ENCODE results near the gene PGS1.

The PGS1 gene

DNA sequence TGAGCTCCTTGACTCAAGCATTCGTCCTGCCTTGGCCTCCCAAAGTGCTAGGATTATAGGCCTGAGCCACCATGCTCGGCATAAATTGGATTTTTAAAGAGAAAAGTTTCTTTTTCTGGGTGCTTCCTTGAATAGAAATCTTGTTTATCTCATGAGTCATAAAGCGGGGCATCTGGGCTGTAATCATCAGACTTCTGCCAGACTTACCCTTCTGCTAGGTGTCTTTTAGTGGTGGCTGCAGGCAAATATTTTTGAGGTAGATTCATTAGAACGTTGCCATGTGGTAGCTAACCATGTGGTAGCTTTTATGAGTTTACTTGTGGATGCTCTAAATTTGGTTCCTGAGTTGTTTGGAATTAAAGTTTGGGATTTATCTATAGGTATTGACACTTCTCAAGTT, 13.4 kb downstream of the PGS1 start:
- DNase-seq = no peak

DNA sequence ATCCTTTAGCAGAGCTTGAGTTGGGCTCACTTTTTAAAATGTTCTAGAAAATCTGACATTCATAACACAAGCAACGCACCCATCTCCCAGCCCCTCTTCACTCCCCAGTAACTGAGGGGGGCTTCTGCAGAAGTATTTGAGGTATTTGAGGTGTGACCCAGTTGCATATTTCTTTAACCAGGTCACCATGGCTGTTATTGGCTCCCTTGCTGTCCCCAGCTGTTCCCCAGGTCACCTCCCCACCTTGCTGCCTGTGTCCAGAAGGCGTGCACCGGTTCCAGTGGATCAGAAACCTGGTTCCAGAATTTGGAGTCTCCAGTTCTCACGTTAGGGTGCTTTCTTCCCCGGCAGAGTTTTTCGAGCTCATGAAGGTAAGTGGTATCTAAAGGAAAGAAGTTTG, 13.8 kb downstream of the PGS1 start:
- no peak for DNase-seq

DNA sequence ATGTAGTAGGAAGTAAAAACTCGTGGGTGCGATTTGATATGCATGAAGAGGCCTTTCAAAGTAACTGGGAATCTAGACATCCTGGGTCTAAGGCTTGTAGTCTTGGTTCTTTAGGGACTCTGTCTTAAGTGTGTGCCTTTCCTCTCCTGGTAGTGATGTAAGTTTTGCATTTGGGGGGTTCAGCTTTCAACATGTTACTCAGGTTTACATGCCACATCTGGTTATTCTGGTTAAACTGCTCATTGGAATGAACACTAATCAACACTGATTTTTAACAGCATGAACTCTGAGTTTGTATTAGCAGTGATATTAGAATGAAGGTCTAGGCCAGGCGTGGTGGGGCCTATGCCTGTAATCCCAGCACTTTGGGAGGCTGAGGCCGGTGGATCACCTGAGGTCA, 15.1 kb downstream of the PGS1 start:
- no peak for DNase-seq

DNA sequence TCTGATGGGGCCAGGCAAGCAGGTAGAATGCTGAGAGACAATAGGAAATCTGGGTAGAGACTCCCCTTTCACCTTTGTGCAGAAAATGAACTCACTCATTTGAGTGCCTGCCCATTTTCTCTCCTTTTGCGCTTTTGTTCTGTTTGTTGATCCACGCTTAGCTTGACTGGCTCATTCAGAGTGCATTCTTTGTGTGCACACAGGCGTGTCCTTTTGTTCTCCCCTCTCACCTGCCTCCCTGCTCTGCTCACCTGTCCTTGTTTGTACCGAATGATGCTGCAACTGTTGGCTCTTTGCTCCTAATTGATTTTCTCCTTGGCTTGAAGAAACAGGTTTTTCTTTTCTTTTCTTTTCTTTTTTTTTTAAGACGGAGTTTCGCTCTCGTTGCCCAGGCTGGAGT, 15.8 kb downstream of the PGS1 start:
- no peak for DNase-seq

DNA sequence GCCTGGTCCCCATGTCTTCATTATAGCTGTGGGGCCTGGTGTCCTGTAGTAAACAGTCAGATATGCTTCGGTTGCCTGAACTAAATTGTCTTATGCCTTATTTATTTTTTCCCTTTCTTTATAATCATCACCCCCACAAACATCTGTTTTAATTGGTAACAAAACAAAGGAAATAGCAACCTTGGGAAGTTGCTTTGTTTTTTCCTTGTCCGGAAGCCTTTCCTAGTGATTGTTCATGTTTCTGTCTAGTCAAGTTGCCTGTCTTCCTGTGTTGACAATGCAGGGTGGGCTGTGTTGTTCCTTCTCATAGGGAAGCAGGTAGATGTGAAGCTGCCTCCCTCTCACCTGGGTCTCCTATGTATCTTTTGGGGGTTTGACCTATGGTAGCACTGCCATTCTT, 16.7 kb downstream of the PGS1 start:
- no peak for DNase-seq

DNA sequence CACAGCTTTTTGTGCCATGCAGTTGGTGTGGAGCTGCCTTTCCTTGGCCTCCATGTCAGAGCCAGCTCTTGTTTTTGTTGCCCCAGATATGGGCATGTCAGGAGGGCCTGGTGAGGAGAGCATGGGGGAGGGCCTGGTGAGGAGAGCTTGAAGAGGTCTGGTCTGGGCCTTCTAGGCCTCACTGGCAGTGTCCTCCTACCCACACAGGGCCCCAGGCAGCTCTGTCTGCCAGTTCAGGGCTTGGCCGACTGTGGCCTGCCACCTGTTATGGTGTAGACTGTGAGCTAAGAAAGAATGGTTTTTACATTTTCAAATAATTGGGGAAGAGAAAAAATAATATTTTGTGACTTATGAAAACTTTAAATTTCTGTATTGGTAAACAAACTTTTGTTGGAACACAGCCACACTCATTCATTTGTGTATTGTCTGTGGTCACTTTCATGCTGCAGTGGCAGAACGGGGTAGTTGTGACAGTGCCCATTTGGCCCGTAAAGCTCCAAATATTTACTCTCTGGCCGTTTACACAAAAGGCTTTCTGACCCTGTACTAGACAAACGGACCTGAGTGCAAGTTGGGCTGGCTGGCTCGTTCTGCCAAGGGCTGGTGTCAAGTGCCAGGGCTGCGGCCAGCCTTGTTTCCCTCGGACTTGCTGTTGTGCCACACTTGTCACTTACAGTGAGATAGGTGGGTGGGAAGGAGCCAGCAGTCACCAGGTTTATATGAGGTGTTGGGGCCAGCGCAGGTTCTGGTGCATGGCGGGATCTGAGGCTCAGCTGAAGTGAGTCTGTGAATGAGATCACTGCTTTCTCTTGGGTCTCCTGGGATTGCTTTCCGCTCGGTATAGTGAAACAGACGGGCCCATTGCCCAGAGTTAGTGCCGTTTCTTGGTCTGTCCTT, 18.2 kb downstream of the PGS1 start:
- DNase-seq = no peak

DNA sequence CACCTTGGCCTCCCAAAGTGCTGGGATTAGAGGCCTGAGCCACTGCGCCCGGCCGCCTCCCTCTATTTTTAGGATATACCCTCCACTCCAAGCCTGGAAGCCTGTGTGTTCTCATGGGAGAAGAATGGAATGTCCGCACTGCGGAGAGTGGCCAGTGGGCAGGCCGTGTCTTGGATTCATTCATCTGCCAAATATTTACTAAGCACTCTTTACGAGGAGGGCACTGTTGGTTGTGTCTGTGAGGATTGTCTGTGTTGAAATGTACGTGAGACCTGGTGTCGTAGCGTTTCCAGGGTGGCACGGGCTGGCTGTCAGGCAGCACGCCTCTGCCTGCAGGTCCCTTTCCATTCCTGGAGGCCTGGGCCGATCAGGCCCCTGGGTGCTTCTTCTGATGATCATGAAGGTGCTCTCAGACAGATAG, 19.2 kb downstream of the PGS1 start:
- DNase-seq = no peak

DNA sequence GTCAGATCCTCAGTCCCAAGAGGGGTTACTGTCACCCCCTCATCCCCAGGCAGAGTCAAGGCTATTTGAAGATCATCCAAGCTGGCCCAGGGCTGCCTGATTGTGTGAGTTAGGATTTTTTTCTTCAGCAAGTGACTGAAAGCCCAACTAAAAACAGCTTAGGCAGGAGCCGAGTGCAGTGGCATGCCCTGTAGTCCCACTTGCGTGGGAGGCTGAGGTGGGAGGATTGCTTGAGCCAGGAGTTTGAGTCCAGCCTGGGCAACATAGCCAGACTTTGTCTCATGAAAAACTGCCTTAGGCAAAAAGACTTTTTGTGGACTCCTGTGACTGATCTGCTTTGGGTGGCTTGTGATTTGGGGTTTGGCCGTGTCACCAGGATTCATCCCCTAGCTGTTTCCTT, 19.9 kb downstream of the PGS1 start:
- no peak for DNase-seq

DNA sequence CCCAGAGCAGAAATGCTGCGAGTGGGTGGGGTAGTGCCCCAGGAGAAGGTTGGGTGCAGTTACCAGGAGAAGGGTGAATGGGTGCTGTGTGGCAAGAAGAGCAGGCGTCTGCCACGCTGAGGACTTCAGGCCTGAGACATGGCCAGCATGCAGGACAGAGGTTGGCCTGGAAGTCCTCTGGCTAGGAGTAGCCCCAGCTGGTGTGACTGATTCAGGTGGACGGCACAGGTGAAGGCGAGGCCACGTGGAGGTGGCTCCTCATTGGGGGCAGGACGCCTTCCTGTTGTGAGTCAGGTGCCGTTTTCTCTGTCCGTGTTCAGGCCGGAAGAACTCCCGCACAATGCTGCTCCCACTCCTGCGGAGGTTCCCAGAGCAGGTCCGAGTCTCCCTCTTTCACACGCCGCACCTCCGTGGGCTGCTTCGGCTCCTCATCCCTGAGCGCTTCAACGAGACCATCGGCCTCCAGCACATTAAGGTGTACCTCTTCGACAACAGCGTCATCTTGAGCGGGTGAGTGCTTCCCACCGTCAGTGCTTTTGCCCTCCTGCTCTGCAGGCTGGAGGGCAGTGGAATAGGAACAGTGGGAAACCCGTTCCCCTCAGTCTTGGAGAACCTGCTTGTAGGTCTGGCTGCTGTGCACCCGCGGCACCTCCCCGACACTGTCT, 20.7 kb downstream of the PGS1 start:
- no peak for DNase-seq

DNA sequence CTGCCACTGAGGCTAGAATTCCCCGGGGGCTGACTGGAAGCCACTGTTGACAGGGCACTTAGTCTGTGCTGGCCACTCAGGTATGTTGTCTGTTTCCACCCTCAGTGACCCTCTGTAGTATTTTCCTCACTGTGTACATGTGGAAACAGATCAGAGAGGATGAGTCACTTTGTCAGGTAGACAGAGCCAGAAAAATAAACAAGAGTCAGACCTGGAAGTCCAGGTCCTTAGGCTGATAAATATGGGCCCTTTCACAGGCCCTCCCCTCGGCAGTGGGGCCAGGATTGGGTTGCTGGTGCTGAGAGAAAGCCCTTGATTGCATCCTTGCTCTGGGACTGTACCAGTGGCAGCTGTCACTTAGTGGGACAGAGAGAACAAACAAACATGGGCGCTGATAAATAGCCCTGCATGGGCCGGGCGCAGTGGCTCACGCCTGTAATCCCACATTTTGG, 21.3 kb downstream of the PGS1 start:
- DNase-seq = no peak

DNA sequence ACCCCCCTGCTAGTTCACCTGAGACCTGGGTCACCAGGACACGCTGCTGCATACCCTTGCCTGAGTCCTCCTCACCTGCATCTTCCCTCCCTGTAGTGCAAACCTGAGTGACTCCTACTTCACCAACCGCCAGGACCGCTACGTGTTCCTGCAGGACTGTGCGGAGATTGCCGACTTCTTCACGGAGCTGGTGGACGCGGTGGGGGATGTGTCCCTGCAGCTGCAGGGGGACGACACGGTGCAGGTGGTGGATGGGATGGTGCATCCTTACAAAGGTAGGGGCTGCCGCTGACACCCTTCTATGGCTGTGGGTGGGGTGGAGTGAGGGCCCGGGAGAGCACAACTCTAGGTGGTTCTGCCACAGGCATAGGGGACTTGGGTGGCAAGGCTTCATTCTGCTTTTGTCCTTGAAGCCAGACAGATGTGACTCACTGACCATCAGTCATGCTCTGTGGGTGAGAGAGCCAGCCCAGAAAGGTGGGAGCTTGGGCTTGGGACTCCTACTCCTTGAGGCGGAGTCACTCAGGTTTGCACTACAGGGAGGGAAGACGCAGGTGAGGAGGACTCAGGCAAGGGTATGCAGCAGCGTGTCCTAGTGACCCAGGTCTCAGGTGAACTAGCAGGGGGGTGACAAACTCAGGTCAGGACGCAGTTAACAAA, 22.3 kb downstream of the PGS1 start:
- DNase-seq = no peak

DNA sequence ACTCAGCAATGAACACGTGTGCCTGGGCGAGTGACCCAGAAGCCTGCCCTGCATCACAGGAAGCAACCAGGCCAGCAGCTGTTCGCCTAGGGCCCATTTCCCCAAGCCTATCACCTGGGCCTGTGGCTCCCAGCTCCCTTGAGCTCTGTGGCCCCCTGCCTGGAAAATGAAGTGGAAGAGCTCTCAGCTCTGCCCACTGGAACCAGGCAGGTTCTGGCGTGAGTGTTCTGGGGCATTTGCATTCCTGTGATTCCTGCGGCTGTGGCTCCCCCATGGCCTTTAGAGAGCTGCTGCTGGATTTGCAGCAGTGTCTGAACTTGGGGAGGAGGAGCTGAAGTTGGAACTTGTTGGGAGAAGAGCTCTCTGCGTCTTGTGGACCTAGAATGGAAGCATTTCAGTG, 22.8 kb downstream of the PGS1 start:
- no peak for DNase-seq

DNA sequence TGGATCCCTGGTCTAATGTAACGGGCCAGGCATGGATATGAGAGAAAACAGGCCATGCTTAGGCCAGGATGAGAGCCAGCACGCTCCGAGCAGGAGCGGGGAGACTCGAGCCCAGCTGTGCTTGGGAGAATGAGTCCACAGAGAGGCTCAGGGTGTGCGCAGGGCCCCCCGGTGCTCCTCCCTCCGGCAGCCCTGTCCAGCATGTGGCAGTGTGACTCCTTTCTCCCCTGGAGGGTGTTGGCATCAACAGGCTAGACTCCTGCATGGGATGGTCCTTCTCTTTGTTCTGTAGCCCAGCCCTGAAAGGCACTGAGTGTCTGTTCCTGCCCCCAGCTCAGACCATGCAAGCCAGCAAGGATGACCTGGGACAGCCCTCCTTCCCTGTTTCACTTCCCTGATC, 23.4 kb downstream of the PGS1 start:
- DNase-seq = no peak

DNA sequence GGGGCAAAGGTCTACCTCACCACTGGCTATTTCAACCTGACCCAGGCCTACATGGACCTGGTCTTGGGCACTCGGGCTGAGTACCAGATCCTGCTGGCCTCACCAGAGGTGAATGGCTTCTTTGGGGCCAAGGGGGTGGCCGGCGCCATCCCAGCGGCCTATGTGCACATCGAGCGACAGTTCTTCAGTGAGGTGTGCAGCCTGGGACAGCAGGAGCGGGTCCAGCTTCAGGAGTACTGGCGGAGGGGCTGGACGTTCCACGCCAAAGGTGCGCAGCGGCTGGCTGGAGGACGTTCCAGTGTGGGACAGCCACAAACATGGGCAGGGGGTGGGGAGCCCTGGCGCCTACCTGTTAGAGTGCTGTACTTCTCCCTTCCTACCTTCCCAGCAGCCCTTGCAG, 25.4 kb downstream of the PGS1 start:
- no peak for DNase-seq

DNA sequence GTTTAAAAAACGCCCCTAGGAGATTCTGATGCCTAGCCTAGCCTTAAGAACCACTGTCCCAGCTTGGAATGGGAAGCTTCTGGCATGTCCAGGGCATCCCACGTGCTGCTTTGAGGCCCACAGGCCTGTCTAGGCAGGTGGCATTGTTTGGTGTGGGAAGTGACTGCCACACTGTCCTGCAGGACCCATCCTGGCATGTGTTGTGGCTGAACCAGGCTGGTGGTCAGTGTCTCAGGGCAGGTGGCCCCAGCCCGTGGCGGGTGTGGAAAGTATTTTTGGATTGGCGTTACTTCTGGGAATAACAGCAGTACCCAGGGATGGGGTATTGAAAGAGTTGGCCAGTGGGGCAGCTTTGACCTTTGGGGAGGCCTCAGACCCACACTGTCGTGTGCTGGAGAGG, 27.9 kb downstream of the PGS1 start:
- DNase-seq = no peak

DNA sequence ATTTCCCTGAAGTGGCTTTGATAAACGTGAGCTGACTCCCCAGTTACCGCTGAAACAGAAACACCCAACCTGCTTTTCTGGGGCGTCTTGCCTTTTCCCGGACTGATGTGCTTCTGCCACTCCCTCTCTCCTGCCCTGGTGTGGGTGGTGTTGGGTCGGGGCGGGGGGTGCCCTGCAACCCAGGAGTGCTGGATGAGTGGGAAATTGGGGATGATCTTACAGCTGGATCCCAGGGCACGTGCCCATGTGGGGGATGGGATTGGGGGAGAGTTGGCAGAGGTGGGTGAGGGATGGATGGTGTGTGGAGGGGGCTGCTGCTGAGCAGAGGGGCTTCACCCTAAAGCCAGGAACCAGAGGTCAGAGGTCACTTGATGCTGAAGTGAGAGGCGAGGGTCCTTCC, 28.5 kb downstream of the PGS1 start:
- DNase-seq = no peak

DNA sequence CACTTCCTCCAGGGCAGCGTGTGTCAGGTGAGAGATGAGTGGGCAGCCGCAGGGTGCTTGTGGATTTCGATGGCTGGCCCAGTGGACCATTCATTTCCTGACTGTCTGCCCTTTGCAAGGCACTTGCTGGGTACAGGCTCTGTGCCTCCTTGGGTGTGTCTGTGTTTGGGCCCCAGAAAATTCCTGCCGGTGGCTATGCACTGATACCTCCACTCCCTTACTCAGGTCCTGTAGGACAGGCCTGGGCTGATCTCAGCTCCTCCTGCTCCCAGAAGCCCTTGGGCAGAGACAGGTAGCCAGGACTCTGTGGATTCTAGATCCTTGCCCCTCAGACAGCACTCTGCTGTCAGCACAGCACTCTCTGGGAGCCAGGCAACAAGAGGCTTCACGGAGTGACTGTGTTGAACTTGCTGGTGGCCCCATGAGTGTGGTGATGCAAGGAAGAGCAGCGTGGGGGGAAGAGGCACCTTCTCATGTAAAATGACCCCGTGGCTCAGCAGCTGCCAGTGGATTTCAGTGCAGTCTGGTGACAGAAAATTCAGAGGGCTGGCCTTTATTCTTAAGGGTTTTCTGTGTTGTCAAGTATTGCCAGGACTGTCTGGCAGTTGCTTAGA, 29.0 kb downstream of the PGS1 start:
- DNase-seq = no peak

DNA sequence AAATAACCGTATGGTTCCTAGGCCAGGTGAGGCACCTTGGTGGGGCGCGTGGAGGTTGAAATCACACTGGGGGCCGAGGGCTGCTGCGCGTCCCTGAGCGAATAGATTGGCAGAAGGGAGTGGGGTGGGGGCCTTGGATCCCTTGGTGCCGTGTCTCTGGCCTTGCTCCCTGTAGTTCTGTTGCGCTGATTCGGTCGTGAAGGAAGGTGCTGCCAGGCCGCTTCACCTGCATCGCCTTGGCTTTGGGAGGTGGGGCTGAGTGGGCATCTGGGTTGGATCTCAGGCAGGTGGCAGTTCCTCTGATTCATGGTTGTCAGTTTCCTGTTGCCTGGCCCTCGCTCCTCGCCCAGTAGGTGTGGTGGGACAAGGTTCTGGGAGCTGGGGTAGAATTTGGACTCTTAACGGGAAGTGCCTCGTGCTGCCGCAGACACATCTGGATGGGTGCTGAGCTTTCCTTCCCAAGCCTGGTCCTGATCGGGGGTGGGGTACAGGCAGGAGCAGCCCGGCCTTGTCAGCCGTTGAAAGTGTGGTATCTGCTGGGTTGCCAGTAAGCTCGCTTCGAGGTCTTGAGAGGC, 30.1 kb downstream of the PGS1 start:
- no peak for DNase-seq

DNA sequence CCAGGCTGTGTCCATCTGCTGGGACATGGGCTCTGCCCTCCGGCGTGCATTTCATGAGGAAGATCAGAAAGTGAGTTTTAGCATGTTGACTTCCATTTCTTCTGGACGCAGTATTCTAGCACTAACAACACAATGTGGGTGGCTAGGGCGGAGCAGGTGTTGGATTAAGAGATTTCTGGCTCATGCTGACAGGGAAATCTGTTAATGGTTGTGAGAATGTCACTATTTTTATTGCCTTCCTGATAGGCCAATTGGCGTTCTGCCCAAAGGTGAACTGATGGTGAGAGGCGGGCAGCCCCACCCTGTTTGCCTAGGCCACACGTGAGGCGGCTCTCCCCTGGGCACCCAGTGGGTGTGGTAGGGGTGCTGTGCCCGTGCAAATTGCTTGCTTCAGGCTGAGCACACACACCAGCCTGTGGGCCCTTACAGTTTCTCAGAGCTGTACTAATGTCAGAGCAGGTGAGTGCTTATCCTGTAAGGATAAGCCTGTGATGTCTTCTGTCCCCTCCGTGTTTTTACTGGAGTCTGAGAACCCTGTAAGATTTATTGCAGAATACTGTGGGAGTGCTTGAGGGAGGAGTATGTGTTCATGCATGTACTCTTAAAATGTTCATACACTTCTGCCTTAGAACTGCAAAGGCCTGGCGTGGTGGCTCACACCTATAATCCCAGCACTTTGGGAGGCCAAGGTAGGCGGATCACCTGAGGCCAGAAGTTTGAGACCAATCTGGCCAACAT, 30.9 kb downstream of the PGS1 start:
- no peak for DNase-seq

DNA sequence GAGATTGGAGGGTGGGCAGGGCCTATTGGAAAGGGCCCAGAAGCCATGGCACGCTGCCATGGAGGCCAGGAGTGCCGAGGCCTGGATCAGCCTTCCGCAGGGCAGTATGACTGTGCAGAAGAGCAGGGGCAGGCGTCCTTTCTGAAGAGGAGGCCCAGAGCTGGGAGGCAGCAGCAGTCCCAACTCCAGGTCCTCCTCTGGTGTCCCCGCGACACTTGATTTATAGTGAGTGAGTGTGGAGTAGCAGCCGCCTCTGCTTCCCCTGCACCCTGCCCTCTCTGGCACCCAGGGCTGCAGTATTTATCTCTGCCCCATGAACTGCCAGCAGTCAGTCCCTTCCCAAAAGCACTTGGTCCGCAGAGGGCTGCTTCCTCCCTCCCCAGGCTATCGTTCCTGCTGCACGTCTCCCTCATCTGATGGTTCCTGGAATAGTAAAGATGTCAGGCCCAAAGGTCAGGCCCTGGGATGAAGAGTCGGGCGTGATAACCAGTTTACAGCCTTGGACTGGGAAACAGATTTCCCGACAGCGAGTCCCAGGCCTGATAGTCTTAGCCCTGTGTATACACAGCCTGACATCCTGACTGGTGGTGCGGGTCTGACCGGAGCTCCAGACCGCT, 32.9 kb downstream of the PGS1 start:
- DNase-seq = no peak

DNA sequence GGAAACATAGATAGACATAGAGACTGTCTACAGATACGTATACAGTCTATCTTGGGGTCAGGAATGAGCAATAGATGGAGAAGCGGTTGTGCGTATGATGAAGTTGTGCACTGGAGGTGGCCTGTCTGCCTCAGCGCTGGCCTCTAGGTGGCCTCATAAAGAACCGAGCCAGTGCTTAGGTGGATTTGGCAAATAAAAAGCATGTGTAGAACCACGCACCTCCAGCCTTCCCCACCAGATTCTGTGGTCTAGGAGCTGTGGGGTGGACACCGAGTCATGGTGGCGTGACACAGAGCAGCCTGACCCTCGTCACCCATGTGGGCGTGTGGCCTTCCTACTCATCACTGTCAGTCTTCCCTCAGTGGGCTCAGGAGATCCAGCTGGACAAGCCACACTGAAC, 34.0 kb downstream of the PGS1 start:
- no peak for DNase-seq

Data from NCI-H1694 treated with DMSO at 0.1 percent for 48 hours (cell line).